Suppressor macrophage (primary cell): ENCODE measurements around the gene CTBP2.
A peak's percentile ranks its signal among the peaks of the same experiment; 100 is the strongest.

ENCODE experiments used
- DNase-seq, 4 experiments: peaks; one replicate each; pipeline ENCODE4 v3.0.0-alpha.2; 2020 to 2022

Gene CTBP2

DNA sequence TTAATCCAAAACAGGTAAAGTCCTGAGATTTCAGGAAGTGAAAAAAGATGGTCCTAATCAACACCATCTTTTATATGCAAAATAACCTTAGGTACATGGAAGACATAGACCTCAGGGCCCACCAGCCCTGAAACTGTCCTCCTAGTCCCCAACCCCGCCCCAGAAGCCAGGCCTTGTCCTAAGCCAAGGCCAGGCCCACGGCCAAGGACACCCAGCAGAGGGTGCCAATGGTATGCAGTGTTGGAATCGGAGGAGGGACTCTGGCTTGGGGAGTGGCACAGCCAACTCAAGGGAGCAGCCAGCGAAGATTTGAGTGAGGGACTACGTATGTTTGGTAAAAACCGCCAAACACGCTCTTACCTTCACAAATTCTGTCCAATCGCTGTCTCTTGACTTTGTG lies 121.7 kb downstream of the CTBP2 start:
- peak in 3 of 4 experiments; percentile 17 to 28 (median 25) for DNase-seq

DNA sequence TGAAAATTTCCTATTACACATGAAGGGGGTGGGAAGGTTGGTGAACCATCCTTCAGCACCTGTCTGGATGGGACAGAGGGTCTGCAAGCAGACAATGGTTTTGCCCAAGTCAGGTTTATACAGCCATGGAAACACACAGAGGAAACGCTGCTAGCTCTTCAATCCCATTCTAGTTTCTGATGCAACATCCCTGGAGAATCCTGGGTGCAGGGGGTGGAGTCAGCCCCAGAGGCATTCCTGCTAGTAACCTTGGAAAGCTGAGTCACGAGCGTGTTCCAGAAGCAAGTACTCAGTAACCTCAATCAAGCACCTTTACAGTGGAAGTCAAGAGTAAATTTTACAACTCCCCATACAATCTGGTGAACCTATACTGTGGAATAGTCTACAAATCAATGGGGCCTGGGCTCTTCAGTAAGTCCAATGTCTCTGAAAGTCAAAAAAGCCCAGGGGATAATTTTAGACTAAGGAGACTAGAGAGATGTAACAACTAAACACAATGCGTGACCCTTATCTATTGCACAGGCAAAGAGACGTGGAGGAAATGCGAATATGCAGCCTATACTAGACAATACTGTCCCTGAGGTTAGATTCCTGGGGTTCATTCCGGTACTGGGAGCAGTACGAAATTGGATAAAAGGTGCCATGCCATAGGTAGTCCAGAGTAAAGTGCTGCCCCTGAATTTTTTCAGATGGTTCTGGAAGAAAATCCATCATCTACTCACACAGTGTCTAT lies 123.1 kb downstream of the CTBP2 start:
- no peak for DNase-seq

DNA sequence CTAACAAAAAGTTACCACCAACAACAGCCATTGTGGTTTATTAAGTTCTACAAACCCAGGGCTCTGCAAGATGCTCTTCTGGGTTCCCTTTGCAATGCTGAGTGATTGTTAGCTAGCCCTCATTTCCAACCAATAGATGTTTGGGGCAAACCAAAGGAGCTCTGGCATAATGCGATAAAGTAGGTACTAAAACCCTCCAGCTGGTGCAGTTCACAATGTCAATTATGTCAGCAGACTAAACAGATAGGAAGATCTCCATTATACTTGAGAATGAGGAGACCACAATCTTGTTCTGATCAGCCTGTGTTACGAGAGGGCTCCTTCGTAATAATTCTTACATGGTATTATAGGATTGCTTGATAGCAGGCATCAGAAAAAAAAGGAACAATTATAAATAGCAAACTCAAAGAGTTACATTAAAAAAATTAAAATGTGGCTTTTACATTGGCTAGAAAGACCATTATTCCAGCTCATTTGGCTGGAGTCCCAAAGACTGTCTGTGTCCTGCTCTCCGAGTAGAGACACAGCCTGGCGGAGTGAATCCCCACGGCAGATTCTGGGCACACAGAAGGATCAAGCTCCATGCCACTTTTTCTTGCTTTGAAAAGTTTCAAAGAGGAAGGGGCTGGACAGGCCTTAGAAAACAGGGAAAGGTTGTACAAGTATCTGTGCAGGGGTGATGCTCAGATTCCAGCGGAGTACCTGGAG lies 124.6 kb downstream of the CTBP2 start:
- DNase-seq = no peak

DNA sequence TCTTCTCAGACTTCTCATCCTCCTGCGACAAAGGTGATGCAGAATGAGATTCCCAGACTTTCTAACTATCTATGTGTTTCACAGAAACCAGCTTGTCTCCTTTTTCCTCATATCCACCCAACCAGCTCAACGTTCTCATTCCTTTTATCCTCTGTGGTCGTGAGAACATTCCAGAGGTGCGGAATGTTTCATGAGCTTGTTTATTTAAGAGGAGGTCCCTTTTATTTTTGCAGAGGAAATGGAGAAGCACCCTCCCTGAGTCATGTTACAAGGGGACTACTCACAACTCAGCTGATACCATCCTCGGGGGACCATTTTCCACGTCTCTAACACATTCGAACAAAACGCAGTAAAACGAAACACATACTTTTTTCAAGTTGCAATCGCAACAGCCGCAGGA lies 125.2 kb downstream of the CTBP2 start:
- DNase-seq = no peak

DNA sequence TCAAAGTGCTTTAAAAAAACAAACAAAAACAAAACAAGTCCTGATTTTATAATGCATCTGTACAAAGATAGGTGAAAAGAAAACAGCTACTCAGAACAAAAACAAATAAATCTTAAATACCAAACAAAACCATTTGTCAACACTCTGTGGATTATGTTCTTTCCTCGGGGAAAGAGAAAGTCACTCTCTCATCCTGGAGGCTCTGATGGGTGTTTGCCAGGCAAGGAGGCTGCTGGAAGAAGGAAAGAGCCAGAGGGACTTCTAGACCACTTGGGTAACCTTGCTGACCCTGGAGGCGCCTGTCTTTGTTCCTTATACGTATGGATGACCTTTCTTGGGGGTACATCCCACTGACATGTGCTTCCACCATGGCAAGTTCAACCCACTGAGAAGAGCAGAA lies 125.7 kb downstream of the CTBP2 start:
- DNase-seq = no peak

DNA sequence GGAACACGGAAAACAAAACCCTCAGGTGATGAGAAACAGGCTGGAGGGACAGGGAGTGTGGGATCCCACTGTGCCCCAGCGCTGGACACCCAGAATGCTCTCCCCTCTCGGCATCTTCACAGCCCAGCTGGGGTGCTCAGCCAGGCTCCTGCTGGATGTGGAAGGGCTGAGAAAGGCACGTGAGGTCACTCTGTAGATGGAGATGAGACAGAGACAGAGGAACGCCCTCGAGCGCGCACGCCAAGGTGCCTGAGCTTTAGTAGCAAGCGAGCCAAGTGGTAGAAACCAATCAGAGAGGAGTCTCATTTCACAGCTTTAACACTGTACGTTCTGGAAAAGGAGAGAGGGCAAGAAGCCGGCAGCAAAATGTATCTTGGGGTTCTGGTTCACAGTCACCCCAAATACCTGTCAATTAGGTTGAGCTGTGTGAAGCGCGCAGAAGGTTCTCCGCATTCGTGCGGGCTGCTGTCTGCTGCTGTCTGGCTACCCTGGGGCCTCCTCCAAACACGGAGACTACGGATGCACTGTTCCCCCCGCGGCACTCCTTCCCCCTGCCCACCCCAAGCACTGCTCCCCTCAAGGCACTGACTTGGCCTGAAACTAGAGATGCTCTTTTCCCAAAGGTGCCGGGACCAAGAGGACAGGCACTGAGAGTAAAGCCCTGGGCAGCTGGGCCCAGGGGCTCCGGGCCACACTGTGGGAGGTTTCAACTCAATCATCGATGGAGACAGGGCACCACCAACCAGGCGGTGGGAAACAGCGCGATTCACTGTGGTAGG lies 127.0 kb downstream of the CTBP2 start:
- no peak for DNase-seq

DNA sequence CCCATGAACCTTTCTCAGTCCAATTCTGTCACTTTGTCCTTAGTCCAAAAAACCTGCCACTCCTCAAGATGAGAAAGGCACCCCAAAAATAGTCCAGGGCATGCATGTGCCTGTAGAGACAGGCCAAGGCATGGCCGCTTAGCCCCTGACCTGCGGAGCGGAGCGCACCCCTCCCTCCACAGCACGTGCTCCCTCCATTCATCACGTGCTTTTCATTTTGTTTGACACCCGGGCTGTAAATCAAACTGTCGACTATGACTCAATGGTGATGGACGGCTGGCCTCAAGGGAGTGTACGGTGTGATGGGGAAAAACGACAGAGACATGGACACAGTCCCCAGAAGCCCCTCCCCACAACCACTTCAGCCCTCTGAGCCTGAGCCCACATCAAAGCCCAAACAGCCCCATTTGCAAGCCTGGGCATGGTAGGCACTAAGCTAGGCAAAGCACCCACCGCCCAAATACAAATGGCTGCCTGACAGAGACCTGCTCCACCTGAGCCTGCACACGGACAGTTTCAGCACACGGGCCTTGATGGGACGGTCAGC lies 127.8 kb downstream of the CTBP2 start:
- no peak for DNase-seq

DNA sequence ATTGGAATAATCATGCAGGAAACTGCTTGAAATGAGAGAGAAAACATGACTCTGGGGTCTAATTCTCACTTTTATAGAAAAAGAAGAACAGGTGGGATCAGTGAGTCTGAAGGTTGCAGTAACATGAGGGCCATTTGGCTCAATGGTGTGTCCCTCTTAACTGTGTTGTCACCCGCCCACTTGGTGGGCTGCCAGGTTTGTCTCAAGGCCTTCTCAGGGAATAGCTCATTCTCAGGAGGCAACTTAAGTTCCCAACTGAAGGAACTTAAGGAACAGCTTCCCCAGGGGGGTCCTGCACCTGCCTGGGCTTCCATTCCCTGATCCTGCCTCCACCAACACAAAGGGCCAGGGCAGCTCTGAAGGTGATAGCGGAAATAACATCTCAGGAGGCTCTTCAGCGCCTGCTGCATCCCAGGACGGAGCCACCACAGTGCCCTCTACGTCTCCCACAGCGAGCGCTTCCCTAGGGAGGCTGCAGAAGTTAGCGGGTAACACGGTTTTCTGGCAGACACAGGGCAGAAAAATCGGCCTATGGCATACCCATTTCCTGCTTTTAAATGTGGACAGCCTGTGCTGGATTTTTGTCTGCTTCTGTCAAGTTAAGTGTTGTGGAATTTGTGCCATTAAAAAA lies 129.7 kb downstream of the CTBP2 start:
- no peak for DNase-seq

DNA sequence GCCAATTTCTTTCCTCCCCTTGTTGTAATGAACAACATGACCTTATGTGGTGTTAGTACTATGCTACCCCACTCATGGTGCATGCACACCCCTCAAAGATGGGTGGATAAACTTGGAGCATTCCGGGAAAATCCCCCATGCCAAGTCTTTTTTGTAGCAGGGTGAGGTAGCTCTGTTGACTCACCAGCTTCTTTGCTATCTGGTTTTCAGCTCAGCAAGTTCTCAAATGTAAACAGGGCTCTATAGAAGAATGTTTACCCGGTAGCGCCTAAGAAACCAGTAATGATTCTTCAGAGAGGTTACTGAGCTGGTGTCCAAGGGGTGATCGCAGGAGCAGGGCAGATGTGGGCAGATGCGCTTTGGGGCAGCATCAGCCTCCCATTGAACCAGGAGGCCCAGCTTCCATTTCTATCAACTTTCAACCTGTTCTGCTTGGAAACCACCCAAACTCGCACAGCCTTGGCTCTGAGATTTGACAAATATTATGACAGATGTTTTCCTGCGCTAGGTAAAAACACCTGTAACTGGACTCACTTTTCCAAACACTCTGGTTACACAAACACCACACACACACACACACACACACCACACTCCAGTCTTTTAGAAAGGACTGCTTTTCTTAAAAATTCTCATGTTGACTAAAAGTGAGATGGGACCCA lies 130.7 kb downstream of the CTBP2 start:
- DNase-seq = no peak

DNA sequence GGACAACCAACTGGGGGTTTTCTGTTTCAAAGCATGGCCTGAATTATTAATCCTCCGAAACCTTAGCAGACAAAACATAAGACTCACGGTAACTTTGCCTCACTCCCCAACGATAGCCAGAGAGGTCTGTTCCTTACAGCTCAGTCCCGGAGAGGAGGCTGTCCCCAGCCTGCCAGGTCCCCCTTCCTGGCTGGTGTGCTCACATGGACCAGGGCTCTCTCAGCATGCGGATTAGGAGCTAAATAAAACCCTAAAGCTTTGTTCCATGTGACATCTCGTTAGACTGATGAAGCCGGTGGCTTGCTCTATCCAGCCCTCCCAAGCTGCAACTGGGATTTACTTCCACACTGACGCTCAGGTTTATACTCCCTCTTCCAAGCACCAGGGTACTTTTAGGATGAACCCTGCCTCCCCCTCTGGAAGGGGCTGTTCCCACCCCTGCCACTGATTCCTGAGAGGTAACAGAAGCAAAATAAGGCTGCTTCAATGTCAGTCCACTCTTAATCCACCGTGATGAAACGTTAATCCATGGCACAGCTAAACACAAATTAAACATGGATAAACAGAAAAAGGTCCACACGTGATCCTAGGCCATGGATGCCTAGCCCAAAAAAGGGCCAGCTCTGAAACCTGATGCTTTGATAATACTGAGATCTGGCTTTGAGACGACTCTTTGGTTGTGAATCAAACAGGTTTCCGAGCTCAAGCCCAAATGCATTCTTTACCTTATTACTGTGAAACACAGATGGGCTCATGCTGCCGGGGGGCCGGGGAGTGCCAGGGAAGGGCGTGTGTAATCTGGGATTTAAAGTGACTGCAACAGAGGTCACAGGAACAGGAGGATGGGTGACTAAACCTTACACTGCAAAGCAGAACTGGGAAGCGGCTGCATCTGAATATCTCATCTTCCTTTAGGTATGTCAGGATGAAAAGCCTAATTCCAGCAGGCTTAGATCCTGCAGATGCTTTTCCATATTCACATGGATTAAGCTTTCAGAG lies 132.2 kb downstream of the CTBP2 start:
- DNase-seq = no peak

DNA sequence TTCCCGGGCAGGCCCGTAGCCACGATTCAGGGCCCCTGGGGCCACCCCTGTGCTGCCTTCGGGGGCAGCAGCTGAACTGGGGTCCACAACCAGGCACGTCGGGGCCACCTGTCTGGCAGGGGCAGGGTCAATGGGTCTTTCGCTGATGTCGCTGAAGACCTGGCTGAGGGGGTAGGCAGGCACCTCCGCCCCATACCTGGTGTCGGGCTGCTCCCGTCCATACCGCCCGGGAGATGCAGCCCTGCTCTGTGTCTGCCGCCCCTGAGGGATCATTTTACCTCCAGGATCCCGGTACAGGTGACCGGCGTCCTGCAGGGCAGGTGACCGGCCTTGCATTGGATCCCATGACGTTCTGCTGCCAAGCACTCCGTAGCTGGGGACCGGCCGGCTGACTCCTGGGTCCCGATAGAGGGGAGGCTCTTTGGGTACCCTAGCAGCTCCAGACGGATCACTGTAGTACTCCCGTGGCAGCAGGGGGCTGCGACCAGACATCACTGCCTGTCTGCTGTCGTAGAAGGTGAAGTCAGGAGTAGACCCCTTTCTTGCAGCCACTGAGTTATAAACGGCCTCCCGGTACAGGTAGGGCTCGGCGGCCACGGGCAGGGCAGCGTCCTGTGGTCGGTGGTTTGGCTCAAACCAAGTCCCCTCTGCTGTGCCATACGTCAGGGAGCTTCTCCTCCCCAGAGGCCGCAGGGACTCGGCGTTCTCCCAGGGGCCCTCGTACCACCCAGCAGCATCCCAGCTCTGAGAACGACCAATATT lies 133.2 kb downstream of the CTBP2 start:
- DNase-seq = no peak

DNA sequence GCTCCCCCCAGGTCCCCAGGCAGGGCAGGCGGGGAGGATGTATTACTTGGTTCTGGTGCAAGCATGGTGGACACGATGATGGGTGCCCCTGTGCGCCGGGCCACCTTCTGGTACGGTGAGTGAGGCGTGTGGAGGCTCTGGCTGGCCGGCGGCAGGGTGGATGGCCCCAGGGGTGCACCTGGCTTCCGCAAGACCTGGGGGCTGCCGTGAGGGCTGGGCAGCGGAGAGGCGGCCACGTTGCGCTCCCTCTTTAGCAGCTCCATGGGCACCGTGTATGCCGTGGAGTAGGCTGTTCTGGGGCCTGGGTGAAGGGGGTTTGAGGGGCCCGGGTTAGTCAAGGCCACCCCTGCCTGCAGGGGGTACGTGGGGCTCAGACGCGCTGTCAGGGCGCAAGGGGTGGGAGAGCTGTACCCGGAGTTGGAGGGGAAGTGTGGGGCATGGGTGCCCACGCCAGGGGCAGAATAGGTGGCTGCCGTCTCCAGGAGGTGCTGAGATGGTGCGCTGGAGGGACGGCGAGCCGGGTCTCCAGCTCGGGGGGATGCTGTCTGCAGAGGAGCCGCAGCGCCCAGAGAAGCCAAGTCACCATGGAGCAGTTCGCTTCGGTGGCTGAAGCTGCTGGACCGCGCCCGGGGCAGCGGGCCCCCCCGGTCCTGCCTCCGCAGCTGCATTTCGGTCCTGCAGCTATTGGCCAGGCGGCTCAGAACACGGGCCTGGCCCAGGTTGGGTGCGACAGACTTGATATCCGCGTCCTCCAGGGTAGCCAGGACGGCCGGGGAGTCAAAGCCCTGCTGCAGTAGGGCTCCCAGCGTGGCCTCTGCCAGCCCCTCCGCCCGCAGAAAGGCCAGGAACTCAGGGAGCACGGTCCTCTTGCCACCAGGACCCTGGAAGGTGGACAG lies 134.1 kb downstream of the CTBP2 start:
- no peak for DNase-seq

DNA sequence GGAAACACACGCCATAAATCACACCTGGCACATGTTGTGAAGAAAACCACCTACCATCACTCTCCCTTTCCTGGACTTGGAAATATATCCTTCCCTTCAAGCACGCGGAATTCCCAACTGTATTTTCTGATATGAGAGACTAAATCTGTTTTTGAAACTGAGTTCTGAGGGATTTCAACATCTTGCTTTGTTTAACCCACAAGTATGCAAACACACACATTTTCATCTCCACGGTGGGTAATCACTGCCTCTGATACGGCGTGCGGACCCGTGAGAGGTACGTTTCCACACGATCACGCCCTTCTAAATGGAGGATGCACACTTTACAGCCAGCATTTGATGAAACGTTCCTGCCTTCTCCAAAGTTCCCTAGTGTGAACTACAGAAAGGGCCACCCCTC lies 135.0 kb downstream of the CTBP2 start:
- DNase-seq = no peak

DNA sequence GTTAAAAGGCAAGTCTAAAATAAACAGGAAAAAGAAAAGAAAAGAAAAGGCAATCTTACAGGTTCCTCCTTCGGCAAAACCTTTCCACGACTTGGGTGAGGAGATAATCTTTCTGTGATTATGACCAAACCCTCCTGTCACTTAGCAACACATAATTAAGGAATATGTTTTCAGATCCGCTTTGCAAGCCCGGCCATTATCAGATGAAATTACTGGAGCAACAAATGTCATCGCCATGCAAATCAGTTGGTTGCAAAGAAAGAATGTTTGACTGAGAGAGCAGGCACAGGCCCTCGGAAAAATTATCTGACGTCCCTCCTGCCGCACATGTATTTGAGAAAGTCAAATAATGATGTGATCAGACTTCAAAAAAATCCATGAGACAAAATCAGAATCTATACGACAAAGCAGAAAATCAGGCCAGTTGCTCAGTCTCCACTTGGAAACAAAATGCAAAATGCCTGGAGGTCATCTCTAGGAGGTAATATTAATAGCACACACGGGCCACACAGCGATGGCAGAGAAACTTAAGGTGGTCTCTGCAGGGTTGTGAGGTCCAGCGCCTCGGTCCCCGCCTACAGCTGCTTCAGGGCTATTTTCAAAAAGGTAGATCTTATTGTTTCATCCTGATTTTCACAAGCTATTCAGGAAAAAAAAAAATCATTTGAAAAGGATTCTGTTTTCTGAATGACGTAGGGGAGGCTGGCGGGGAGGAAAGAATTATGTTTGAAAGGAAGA lies 135.7 kb downstream of the CTBP2 start:
- no peak for DNase-seq

DNA sequence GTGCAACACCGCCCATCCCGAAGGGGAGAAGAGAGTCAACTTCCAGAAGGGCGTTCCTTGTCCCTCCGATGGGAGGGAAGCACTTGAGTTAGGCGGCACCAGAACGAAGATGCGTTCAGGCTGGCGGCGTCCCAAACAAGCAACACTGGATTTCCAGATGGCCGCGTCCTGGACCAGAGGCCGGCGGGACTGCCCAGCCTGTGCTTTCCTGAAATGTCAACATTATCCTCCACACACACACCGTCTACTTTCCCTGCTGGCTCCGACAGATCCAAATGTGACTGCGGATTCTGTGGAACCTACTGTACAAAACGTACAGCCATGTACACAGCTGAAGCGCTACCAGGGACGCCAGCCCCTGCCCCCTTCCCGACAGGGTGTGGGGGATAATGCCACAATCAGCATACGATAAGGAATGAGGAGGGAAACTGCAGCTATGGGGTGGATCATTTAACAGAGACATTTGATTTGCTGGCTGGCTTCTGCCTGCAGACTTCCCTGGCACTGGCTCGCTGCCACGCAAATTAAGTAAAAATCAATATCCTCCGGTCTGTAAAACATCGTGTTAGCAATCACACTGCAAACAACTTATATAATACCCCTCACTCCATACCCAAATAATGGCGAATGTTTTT lies 136.4 kb downstream of the CTBP2 start:
- DNase-seq = no peak

DNA sequence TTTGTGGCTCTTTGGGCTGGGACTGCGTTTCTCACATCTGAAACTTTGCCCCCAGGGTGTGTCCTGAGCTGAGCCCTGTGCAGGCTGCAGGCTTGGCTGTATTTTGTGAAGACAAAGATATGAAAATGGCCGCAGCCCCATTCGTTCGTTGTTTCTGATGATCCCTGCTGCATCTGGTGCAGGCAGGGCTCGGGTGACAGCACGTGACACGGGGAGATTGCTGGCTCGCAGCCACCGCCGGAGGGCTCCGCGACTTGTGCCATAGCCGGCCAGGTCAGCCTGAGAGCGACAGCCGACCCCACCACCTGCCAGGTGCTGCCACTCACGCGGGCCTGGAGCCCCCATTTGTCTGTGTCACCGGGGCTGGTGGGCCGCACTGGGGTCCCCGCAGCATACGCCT lies 137.1 kb downstream of the CTBP2 start:
- no peak for DNase-seq

DNA sequence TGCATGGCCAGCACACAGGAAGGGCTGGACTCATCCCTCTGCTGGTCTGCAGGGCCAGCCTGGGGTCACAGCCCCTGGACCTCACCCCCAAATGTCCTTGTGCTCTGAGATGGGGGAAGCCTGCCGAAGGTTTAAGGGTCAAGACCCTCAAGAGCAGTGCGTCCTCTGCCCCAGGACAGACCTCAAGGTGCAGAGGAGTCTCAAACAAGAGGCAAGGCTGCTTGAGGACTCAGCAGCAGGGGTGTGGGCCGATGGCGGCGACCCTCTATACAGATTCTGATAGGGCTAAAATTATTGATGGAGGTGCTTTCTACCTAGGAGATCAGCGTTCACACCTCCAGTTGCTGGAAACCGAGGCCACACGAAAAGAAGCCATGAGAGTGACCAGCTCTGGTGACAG lies 137.7 kb downstream of the CTBP2 start:
- DNase-seq = no peak
